Transverse colon (tissue), 4 donors: Measurements from ENCODE around the gene MGAT5. TPM values are rescaled to one million over a fixed set of nuclear protein-coding genes. Genes with fewer than 3 reads are reported as not detected.

Experiments used
- DNase-seq: peaks from one replicate; pipeline ENCODE4 v3.0.0-alpha.2; 2019
- H3K27ac ChIP-seq, 4 donors: fragments of 200-600 bp; sonication (generic); 2 replicates each; pipeline ENCODE4 v1.5.1; 2016 to 2018; ENCODE audit warnings: inconsistent platforms in 4 of 4
- H3K27me3 ChIP-seq: fragments of 200-600 bp; sonication (generic); 2 replicates; pipeline ENCODE4 v1.5.1; 2017; ENCODE audit warnings: inconsistent platforms
- H3K36me3 ChIP-seq, 4 donors: fragments of 200-600 bp; sonication (generic); 2 replicates each; pipeline ENCODE4 v1.5.1; 2017 to 2019; ENCODE audit warnings: inconsistent platforms in 4 of 4
- H3K4me1 ChIP-seq, 4 donors: fragments of 200-600 bp; sonication (generic); 2 replicates each; pipeline ENCODE4 v1.5.1; 2017 to 2020; ENCODE audit warnings: inconsistent platforms in 4 of 4
- H3K4me3 ChIP-seq, 4 donors: fragments of 200-600 bp; sonication (generic); 1 replicate in 1 of 4; 2 replicates in 3 of 4; pipeline versions ENCODE4 v1.5.1 to v1.6.1; 2017 to 2019; ENCODE audit warnings: inconsistent platforms in 4 of 4
- H3K9me3 ChIP-seq, 2 donors: fragments of 200-600 bp; sonication (generic); 2 replicates each; pipeline ENCODE4 v1.5.1; 2017 to 2019; ENCODE audit warnings: inconsistent platforms in 2 of 2
- EP300 ChIP-seq: sonication (generic); formaldehyde crosslinking; IDR thresholded peaks from one replicate; pipeline ENCODE4 v1.6.1; 2017; ENCODE audit warnings: antibody characterized with exemption, low read depth
- POLR2A ChIP-seq: fragments of 450-650 bp; IDR thresholded peaks from one replicate; pipeline ENCODE4 v1.6.1; 2016; ENCODE audit warnings: antibody characterized with exemption, mild to moderate bottlenecking, moderate library complexity
- POLR2AphosphoS5 ChIP-seq, 3 donors: sonication (generic); formaldehyde crosslinking; IDR thresholded peaks; one replicate each; pipeline ENCODE4 v1.6.1; 2016; ENCODE audit warnings: antibody characterized with exemption in 3 of 3
- WGBS, 2 donors: methylation state at CpG; one replicate each; pipeline ENCODE4 v1.1.5; 2018; ENCODE audit warnings: low coverage in 1 of 2; 5-methylcytosine and 5-hydroxymethylcytosine counted together
- in situ Hi-C, 4 donors: fragments of 200-750 bp; cut with MboI; loops; one replicate each; pipeline versions ENCODE4 v1.15.0 to v1.15.1; 2017; ENCODE audit warnings: low sequenced_read_pairs in 3 of 4, low pct_ligation_motif_present in 1 of 4, low pct_unique_long_range_greater_than_20kb in 1 of 4
- intact Hi-C: fragments of 100-400 bp; cut with DNase I; formaldehyde crosslinking; loops from one replicate; pipeline ENCODE4 v1.15.1; 2023; ENCODE audit warnings: low total_unique reads
- total RNA-seq, 4 donors: library from RNA; depleted of rRNA; stranded (reverse); fragments of >200 nt; gene quantifications; one replicate each; pipeline ENCODE4 v1.1.0, GENCODE V29; 2016
- TF ChIP-seq, protein P1 (sequence below), 5 experiments: fragments of 200-600 bp in 3 of 5; fragments of 450-650 bp in 2 of 5; sonication (generic) in 3 of 5; IDR thresholded peaks; 1 replicate in 2 of 5; 2 replicates in 3 of 5; pipeline ENCODE4 v1.5.1; 2016 to 2017; ENCODE audit warnings: antibody characterized with exemption in 5 of 5, inconsistent platforms in 3 of 5, mild to moderate bottlenecking in 2 of 5, moderate library complexity in 1 of 5

Gene MGAT5
- total RNA-seq, 4 donors from 2014 or later: 23.6 to 67.6 (median 55.2) TPM

DNA sequence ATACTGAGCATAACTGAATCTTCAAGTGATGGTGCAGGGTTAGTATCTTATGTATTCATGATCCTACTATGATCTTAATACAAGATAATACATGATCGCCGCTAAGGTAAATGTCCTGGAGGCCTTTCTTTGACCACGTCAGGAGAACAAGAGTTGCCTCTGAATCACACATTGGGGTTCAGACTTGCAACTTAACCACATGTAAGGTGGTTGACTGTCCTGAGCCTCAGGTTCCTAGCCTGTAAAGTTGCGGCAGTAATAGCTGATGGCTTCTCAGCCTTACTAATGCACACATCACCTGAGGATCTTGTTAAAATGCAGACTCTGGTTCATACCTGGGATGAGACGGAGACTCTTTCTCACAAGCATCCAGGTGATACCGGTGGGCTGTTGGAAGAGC lies 112.5 kb downstream of the MGAT5 start:
- H3K27ac ChIP-seq: no peak overlapping the region
- 95 to 100% methylated on average over 2 to 6 of the region's 6 CpGs for WGBS, 2 donors
- no peaks in the 10 kb centered on the region for H3K9me3 ChIP-seq
- DNase-seq: no peak
- TF ChIP-seq POLR2AphosphoS5 (IDR thresholded peaks at IDR 0.05) (no peak), POLR2A (no peak), EP300 (no peak)
- TF ChIP-seq, protein P1, sequence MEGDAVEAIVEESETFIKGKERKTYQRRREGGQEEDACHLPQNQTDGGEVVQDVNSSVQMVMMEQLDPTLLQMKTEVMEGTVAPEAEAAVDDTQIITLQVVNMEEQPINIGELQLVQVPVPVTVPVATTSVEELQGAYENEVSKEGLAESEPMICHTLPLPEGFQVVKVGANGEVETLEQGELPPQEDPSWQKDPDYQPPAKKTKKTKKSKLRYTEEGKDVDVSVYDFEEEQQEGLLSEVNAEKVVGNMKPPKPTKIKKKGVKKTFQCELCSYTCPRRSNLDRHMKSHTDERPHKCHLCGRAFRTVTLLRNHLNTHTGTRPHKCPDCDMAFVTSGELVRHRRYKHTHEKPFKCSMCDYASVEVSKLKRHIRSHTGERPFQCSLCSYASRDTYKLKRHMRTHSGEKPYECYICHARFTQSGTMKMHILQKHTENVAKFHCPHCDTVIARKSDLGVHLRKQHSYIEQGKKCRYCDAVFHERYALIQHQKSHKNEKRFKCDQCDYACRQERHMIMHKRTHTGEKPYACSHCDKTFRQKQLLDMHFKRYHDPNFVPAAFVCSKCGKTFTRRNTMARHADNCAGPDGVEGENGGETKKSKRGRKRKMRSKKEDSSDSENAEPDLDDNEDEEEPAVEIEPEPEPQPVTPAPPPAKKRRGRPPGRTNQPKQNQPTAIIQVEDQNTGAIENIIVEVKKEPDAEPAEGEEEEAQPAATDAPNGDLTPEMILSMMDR (IDR thresholded peaks at IDR 0.05): no peak
- intact Hi-C loops: no loop called here
- no peak overlapping the region for H3K4me3 ChIP-seq
- in situ Hi-C loops: no loop called here
- H3K4me1 ChIP-seq: peaks cover 0 to 16% (median 6%) of the 10 kb centered on the region in 4 donors
- no peaks in the 10 kb centered on the region for H3K36me3 ChIP-seq
- H3K27me3 ChIP-seq: no peaks in the 10 kb centered on the region

DNA sequence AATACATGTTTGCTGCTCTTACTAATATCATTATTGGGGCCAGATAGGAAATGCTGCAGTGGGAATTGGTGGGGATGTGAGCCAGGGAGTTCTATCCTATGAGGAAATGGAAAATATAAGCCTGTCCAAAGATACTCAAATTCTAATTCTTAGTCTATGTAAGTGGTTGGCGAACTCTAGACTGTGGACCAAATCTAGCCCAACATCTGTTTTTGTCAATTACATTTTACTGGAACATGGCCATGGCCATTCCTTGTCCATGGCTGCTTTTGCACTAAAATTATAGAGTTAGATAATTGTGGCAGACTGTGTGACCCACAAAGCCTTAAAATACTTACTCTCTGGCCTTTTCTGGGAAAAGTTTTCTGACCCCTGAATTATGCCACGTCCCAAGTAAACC lies 113.3 kb downstream of the MGAT5 start:
- intact Hi-C loops: no loop called here
- no peak for DNase-seq
- Histone ChIP-seq H3K4me1 (peaks cover 0 to 13% (median 3%) of the 10 kb centered on the region in 4 donors), H3K27ac (no peak overlapping the region), H3K9me3 (no peaks in the 10 kb centered on the region), H3K36me3 (no peaks in the 10 kb centered on the region), H3K4me3 (no peak overlapping the region), H3K27me3 (no peaks in the 10 kb centered on the region)
- 83 to 97% methylated on average over 2 of the region's 2 CpGs for WGBS, 2 donors
- in situ Hi-C loops: no loop called here
- no peak for TF ChIP-seq POLR2AphosphoS5 (IDR thresholded peaks at IDR 0.05)
- TF ChIP-seq, protein P1 (IDR thresholded peaks at IDR 0.05): no peak
- no peak for TF ChIP-seq POLR2A
- TF ChIP-seq EP300: no peak

DNA sequence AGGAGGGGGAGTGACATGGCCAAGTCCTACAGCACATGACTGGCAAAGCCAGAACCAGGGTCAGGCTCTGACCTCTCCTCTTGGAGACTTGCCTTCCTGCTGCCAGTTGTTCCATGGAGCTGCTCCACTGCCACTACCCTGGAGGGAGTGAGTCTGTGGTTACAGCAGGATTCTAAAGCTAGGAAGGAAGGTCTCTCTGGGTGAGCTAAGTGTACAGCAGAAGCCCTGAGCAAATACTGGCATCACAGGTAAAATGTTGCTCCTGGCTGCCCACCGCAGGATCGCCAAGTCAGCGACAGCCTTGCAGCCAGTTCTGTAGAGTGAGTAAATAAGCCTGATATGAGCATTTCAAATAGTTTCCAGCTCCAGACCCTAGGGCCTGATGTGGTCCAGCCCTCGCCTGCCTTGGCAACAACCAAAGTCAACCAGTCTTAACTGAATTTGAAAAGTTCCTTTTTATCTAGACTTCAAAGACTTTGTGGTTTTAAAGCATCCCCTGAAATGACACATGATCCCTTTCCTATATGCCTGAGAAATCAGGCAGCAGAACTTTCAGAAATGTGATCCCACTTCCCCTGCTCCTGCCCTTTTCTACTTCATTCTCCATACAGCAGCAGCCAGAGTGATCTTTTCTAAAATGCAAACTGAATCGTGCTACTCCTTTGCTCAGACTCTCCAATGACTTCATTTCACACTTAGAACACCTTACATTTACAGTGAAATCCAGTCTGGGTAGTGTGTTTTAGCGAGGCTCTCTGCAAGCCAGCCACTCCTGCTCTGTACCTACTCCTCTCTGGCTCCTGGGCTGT lies 114.3 kb downstream of the MGAT5 start:
- Histone ChIP-seq H3K27me3 (no peaks in the 10 kb centered on the region), H3K4me1 (peaks cover 0 to 22% (median 10%) of the 10 kb centered on the region in 4 donors), H3K9me3 (no peaks in the 10 kb centered on the region), H3K4me3 (no peak overlapping the region), H3K36me3 (no peaks in the 10 kb centered on the region), H3K27ac (no peak overlapping the region)
- intact Hi-C loops (no loop called here), in situ Hi-C loops (no loop called here)
- WGBS, 2 donors: 63 to 77% methylated on average over 1 to 6 of the region's 6 CpGs
- no peak for DNase-seq
- TF ChIP-seq, protein P1 (IDR thresholded peaks at IDR 0.05): no peak
- TF ChIP-seq POLR2A (no peak), POLR2AphosphoS5 (IDR thresholded peaks at IDR 0.05) (no peak), EP300 (no peak)

DNA sequence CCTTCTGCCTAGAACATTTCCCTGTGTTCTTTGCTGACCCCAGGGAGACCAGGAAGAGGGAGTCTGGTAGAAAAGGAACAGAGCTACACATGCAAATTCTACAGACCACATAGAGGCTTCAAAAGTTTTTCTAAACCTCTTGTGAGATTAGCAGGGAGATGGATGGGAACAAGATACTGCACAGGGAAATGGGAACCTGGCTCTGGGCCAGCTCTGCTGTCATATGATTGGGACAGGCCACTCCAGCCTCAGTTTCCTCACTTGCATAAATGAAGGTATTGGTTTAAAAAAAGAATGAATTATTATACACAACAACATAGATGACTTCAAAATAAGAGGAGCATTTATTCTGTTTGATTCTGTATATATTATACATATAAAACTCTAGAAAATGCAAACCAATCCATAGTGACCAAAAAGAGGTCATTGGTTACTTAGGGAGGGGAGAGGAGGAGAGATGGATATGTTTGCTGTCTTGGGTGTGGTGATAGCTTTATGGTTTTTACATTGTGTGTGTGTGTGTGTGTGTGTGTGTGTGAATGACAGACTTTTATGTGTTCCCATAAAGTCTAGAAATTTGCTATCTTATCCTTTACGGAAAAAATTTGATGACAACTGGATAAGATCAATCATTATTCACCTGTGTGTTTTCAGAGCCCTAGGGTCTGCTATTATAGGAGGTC lies 115.5 kb downstream of the MGAT5 start:
- Histone ChIP-seq H3K36me3 (no peaks in the 10 kb centered on the region), H3K27ac (no peak overlapping the region), H3K27me3 (no peaks in the 10 kb centered on the region), H3K4me3 (no peak overlapping the region), H3K9me3 (no peaks in the 10 kb centered on the region), H3K4me1 (peaks cover 0 to 23% (median 10%) of the 10 kb centered on the region in 4 donors)
- no peak for DNase-seq
- 40 to 52% methylated on average over 1 of the region's 1 CpG for WGBS, 2 donors
- TF ChIP-seq, protein P1 (IDR thresholded peaks at IDR 0.05): no peak
- intact Hi-C loops: no loop called here
- in situ Hi-C loops: no loop called here
